SK-N-SH treated with all-trans-retinoic acid at 6 μM for 48 hours (cell line): ENCODE data around the gene FAM186B.

Experiments used
- ATAC-seq: fragments of 200-7000 bp; cut with Tn5 transposase; 3 replicates; pipeline ENCODE4 v1.9.1; 2020; ENCODE audit warnings: mild to moderate bottlenecking, moderate library complexity
- ARNTL ChIP-seq: fragments of 450-650 bp; formaldehyde crosslinking; IDR thresholded peaks from 2 replicates; pipeline ENCODE4 v1.5.0; 2020; ENCODE audit warnings: low read depth, mild to moderate bottlenecking, moderate library complexity, borderline replicate concordance
- BACH2 ChIP-seq: fragments of 250-450 bp; sonication (Bioruptor Pico); IDR thresholded peaks from 2 replicates; pipeline ENCODE4 v1.9.0; 2021; ENCODE audit warnings: mild to moderate bottlenecking, borderline replicate concordance
- CSDC2 ChIP-seq: fragments of 250-450 bp; sonication (Bioruptor Pico); IDR thresholded peaks from 2 replicates; pipeline ENCODE4 v1.5.0; 2020; ENCODE audit warnings: mild to moderate bottlenecking, moderate library complexity
- ESRRG ChIP-seq: fragments of 250-450 bp; sonication (Bioruptor Pico); IDR thresholded peaks from 2 replicates; pipeline ENCODE4 v1.6.1; 2021; ENCODE audit warnings: mild to moderate bottlenecking
- GLIS3 ChIP-seq: fragments of 250-450 bp; sonication (Bioruptor Pico); IDR thresholded peaks from 2 replicates; pipeline ENCODE4 v1.5.0; 2020; ENCODE audit warnings: mild to moderate bottlenecking, moderate library complexity
- OSR1 ChIP-seq: fragments of 250-450 bp; sonication (Bioruptor Pico); IDR thresholded peaks from 2 replicates; pipeline ENCODE4 v1.8.0; 2022; ENCODE audit warnings: moderate library complexity, mild to moderate bottlenecking, inconsistent platforms
- PPARA ChIP-seq: fragments of 250-450 bp; sonication (Bioruptor Pico); IDR thresholded peaks from 2 replicates; pipeline ENCODE4 v1.5.0; 2020; ENCODE audit warnings: mild to moderate bottlenecking, borderline replicate concordance
- SNAI2 ChIP-seq: fragments of 250-450 bp; sonication (Bioruptor Pico); IDR thresholded peaks from 2 replicates; pipeline ENCODE4 v1.5.0; 2020; ENCODE audit warnings: mild to moderate bottlenecking, moderate library complexity
- TCF4 ChIP-seq: fragments of 250-450 bp; sonication (Bioruptor Pico); IDR thresholded peaks from 2 replicates; pipeline ENCODE4 v1.8.0; 2021; ENCODE audit warnings: mild to moderate bottlenecking, moderate library complexity, borderline replicate concordance
- TOX ChIP-seq: fragments of 250-450 bp; sonication (Bioruptor Pico); IDR thresholded peaks from 2 replicates; pipeline ENCODE4 v1.8.0; 2021; ENCODE audit warnings: mild to moderate bottlenecking, moderate library complexity, borderline replicate concordance
- ZC3H10 ChIP-seq: fragments of 250-450 bp; sonication (Bioruptor Pico); IDR thresholded peaks from 2 replicates; pipeline ENCODE4 v1.5.1; 2021; ENCODE audit warnings: mild to moderate bottlenecking, moderate library complexity
- ZFP3 ChIP-seq: fragments of 250-450 bp; sonication (Bioruptor Pico); IDR thresholded peaks from 2 replicates; pipeline ENCODE4 v1.5.0; 2020; ENCODE audit warnings: mild to moderate bottlenecking, moderate library complexity
- ZFP30 ChIP-seq: fragments of 450-650 bp; formaldehyde crosslinking; IDR thresholded peaks from 2 replicates; pipeline ENCODE4 v1.5.0; 2022; ENCODE audit warnings: mild to moderate bottlenecking, moderate library complexity
- ZNF70 ChIP-seq: fragments of 450-650 bp; formaldehyde crosslinking; IDR thresholded peaks from 2 replicates; pipeline ENCODE4 v1.5.0; 2020; ENCODE audit warnings: mild to moderate bottlenecking, moderate library complexity
- TF ChIP-seq, protein P1 (sequence below): fragments of 250-450 bp; sonication (Bioruptor Pico); IDR thresholded peaks from 2 replicates; pipeline ENCODE4 v1.8.0; 2021; ENCODE audit warnings: low read depth, mild to moderate bottlenecking, moderate library complexity, borderline replicate concordance
- TF ChIP-seq, protein P2 (sequence below): fragments of 250-450 bp; sonication (Bioruptor Pico); IDR thresholded peaks from 2 replicates; pipeline ENCODE4 v1.8.0; 2020; ENCODE audit warnings: mild to moderate bottlenecking, moderate library complexity, borderline replicate concordance
- TF ChIP-seq, protein P3 (sequence below): fragments of 250-450 bp; sonication (Bioruptor Pico); IDR thresholded peaks from 2 replicates; pipeline ENCODE4 v1.5.0; 2020; ENCODE audit warnings: mild to moderate bottlenecking, moderate library complexity
- TF ChIP-seq, protein P4 (sequence below): fragments of 250-450 bp; sonication (Bioruptor Pico); IDR thresholded peaks from 2 replicates; pipeline ENCODE4 v1.5.1; 2021; ENCODE audit warnings: mild to moderate bottlenecking, moderate library complexity

Gene FAM186B

DNA sequence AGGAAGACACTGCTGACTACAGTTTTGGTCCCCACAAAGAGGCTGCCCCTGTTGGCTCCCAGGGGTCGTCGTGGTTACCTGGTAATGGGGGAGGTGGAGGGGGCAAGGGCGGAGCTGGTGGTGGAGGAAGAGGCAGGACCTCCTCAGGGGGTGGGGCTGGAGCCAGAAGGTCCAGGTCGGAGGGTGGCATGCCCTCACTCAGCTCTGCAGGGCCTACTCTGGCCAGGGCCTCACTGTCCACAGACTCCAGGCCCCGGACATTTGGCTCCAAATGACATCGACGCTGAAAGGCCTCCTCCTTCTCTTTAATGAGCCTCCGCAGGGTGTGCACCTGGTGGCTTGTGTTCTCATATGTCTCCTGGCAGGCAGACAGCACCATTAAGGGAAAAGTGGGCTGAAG is 46.4 kb upstream of the FAM186B start:
- ATAC-seq, result no peak
- TF ChIP-seq ZNF70 (CRISPR knock-in tag) (no peak), ESRRG (no peak)
- TF ChIP-seq, protein P1, sequence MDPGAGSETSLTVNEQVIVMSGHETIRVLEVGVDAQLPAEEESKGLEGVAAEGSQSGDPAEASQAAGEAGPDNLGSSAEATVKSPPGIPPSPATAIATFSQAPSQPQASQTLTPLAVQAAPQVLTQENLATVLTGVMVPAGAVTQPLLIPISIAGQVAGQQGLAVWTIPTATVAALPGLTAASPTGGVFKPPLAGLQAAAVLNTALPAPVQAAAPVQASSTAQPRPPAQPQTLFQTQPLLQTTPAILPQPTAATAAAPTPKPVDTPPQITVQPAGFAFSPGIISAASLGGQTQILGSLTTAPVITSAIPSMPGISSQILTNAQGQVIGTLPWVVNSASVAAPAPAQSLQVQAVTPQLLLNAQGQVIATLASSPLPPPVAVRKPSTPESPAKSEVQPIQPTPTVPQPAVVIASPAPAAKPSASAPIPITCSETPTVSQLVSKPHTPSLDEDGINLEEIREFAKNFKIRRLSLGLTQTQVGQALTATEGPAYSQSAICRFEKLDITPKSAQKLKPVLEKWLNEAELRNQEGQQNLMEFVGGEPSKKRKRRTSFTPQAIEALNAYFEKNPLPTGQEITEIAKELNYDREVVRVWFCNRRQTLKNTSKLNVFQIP (CRISPR knock-in tag), result no peak

DNA sequence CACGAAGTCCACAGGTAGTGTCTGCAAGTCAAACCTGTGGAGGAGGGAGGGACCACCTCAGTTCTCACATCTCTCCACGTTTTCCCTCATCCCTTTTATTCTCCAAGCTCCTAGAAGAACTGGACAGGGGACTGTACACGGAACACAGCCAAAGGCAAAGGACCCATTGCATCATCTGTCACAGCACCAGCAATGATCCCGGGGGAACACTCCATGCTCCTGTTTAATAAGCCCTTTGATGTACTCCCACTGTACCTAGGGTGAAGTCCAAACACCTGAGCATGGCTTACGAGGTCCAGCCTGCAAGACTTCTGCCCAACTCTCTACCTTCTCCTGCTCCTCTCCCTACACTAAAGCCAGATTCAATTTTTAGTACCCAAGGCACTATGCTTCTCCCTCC is 44.5 kb upstream of the FAM186B start:
- TF ChIP-seq, protein P2, sequence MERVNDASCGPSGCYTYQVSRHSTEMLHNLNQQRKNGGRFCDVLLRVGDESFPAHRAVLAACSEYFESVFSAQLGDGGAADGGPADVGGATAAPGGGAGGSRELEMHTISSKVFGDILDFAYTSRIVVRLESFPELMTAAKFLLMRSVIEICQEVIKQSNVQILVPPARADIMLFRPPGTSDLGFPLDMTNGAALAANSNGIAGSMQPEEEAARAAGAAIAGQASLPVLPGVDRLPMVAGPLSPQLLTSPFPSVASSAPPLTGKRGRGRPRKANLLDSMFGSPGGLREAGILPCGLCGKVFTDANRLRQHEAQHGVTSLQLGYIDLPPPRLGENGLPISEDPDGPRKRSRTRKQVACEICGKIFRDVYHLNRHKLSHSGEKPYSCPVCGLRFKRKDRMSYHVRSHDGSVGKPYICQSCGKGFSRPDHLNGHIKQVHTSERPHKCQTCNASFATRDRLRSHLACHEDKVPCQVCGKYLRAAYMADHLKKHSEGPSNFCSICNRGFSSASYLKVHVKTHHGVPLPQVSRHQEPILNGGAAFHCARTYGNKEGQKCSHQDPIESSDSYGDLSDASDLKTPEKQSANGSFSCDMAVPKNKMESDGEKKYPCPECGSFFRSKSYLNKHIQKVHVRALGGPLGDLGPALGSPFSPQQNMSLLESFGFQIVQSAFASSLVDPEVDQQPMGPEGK (CRISPR knock-in tag), result no peak
- TF ChIP-seq OSR1 (no peak), ARNTL (CRISPR knock-in tag) (no peak), ZC3H10 (CRISPR knock-in tag) (no peak), ZFP30 (CRISPR knock-in tag) (no peak), TCF4 (CRISPR knock-in tag) (no peak), GLIS3 (CRISPR knock-in tag) (no peak), SNAI2 (no peak), CSDC2 (CRISPR knock-in tag) (no peak), ESRRG (no peak), TOX (CRISPR knock-in tag) (no peak)
- TF ChIP-seq, protein P3, sequence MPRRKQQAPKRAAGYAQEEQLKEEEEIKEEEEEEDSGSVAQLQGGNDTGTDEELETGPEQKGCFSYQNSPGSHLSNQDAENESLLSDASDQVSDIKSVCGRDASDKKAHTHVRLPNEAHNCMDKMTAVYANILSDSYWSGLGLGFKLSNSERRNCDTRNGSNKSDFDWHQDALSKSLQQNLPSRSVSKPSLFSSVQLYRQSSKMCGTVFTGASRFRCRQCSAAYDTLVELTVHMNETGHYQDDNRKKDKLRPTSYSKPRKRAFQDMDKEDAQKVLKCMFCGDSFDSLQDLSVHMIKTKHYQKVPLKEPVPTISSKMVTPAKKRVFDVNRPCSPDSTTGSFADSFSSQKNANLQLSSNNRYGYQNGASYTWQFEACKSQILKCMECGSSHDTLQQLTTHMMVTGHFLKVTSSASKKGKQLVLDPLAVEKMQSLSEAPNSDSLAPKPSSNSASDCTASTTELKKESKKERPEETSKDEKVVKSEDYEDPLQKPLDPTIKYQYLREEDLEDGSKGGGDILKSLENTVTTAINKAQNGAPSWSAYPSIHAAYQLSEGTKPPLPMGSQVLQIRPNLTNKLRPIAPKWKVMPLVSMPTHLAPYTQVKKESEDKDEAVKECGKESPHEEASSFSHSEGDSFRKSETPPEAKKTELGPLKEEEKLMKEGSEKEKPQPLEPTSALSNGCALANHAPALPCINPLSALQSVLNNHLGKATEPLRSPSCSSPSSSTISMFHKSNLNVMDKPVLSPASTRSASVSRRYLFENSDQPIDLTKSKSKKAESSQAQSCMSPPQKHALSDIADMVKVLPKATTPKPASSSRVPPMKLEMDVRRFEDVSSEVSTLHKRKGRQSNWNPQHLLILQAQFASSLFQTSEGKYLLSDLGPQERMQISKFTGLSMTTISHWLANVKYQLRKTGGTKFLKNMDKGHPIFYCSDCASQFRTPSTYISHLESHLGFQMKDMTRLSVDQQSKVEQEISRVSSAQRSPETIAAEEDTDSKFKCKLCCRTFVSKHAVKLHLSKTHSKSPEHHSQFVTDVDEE (CRISPR knock-in tag), result no peak
- ATAC-seq, result no peak

DNA sequence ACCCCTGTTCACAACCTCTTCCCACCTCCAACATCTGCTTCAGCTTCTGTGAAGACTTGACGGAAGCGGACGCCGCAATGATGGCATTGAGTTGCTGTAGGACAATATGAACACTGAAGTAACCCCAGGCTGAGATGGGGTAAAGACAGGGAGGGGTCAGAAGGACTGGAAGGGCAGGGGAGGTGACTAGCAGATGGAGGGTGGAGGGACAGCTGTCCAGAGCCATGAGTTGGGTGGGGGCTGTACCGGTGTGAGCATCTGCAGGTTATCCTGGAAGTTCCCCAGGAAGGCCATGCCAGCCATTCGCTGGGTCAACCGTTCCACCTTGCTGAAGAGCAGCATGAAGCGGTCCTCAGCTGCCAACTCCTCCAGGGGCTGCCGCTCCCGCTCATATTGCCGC is 44.0 kb upstream of the FAM186B start:
- no peak for ATAC-seq
- TF ChIP-seq ZFP3 (CRISPR knock-in tag) (no peak), CSDC2 (CRISPR knock-in tag) (no peak), ESRRG (no peak), ZC3H10 (CRISPR knock-in tag) (no peak), BACH2 (CRISPR knock-in tag) (no peak), ZFP30 (CRISPR knock-in tag) (no peak)
- TF ChIP-seq, protein P4, sequence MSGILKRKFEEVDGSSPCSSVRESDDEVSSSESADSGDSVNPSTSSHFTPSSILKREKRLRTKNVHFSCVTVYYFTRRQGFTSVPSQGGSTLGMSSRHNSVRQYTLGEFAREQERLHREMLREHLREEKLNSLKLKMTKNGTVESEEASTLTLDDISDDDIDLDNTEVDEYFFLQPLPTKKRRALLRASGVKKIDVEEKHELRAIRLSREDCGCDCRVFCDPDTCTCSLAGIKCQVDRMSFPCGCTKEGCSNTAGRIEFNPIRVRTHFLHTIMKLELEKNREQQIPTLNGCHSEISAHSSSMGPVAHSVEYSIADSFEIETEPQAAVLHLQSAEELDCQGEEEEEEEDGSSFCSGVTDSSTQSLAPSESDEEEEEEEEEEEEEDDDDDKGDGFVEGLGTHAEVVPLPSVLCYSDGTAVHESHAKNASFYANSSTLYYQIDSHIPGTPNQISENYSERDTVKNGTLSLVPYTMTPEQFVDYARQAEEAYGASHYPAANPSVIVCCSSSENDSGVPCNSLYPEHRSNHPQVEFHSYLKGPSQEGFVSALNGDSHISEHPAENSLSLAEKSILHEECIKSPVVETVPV (CRISPR knock-in tag), result no peak
- TF ChIP-seq, protein P2 (CRISPR knock-in tag), result no peak

DNA sequence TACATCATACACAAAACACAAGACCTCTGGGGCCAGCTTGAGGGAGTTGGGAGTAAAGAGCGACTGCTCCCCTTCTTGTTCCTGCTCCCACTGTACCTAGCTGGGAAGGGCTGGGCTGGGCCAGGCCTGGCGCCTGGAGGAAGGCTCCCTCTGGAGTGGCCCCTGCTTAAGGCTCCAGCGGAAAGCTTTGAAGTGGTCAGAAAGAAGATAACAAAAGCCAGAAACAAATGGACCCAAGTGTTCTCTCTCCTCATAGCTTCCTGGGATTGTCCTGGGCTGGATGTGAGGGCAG is 43.2 kb upstream of the FAM186B start:
- TF ChIP-seq TOX (CRISPR knock-in tag), result no peak
- TF ChIP-seq PPARA (CRISPR knock-in tag), result no peak
- ATAC-seq, result no peak
